GM12801 (cell line): ENCODE results near the gene SUPT4H1.

Source experiments
- CTCF ChIP-seq: IDR thresholded peaks from one replicate; pipeline ENCODE4 v1.5.1; 2011; ENCODE audit warnings: control low read depth; ENCODE audit not compliant: insufficient read length; ENCODE audit errors: extremely low read depth

SUPT4H1 gene

GRCh38 chr17:58351182-58351581, 819 bp downstream of the SUPT4H1 start:
- no peak for TF ChIP-seq CTCF

GRCh38 chr17:58348038-58348437, 4.0 kb downstream of the SUPT4H1 start:
- no peak for TF ChIP-seq CTCF

- no peak for TF ChIP-seq CTCF
These were observed 6.5 kb downstream of the SUPT4H1 start for GRCh38 chr17:58345500-58345899.

GRCh38 chr17:58344791-58345157, 7.2 kb downstream of the SUPT4H1 start:
- TF ChIP-seq CTCF: no peak

DNA sequence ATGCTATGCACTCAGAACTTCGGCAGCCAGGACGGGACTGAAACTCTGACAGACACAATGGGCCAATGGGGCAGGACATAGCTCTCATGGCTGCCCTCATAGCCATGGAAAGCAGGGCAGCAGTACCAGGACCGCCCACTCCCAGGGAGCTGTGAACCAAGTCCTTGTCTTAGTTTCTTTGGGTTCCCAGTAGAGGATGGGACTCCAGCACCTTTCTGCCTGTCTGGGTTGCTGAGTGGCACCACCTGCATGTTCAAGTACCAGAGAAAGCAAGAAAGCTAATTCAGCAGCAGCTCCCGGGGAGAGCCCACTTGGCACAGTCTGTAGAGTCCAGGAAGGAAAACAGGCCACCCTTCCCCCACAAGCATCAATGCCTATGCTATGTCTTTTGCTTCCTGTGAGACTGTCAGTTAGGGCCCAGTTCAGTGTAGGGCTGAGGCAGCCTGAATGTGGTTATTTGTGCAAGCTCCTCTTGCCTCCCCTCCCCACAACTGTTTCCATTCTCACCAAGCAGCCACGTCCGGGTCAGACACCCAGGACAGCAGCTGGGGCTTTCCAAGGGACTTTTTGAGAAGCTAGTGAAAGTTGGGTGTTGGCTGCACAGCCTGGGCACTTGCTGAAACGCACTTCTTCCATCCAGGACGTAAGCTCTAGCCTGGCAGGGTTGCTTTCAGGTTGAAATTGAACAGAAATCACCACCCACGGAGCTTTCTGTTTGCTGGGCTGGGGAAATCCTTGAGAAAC, 7.8 kb downstream of the SUPT4H1 start:
- no peak for TF ChIP-seq CTCF

- TF ChIP-seq CTCF: no peak
These were observed 8.9 kb downstream of the SUPT4H1 start for GRCh38 chr17:58343131-58343530.

DNA sequence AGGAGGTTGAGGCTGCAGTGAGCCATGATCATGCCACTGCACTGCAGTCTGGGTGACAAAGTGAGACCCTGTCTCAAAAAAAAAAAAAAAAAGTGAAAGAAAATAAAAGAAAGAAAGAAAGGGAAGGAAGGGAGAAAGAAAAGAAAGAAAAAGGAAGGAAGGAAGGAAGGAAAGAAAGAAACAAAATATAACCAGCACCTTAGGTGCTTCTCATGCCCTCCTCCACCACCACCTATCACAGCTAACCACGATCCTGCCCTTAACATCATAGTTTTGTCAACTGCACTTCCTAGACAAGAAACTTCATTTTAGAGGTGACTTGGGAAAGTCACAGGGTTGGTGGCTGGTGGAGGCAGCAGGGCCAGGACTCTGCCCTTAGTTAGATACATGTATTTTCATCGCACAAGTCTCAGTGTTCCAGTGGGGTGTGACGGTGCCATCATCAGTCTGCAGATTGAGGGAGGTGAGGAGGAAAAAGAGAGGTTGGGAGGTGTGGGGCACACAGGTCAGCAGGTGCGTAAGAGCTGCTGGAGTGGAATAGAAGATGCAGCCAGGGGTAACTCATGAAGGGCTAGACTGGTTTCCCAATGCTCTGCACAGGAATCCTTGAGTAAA, 10.0 kb downstream of the SUPT4H1 start:
- no peak for TF ChIP-seq CTCF
